Ovary (tissue), 9 donors: ENCODE measurements around the gene SAMD8. TPM values are rescaled to one million over a fixed set of nuclear protein-coding genes. Genes with fewer than 3 reads are reported as not detected.

Source experiments
- DNase-seq, 5 donors: peaks; one replicate each; pipeline ENCODE4 v3.0.0-alpha.2; 2019 to 2020
- H3K27ac ChIP-seq, 2 donors: fragments of 200-600 bp; one replicate each; pipeline versions ENCODE4 v1.5.1 to v1.8.0; 2019 to 2022
- H3K27me3 ChIP-seq: fragments of 200-600 bp; one replicate; pipeline ENCODE4 v1.8.0; 2022
- H3K36me3 ChIP-seq: fragments of 200-600 bp; sonication (generic); one replicate; pipeline ENCODE4 v1.5.1; 2019
- H3K4me1 ChIP-seq: one replicate; pipeline ENCODE4 v1.8.1; 2013; ENCODE audit warnings: mild to moderate bottlenecking, moderate library complexity; ENCODE audit not compliant: insufficient read depth
- H3K4me3 ChIP-seq: fragments of 200-600 bp; sonication (generic); one replicate; pipeline ENCODE4 v1.5.1; 2017
- H3K9me3 ChIP-seq, 2 donors: fragments of 200-600 bp in 1 of 2; sonication (generic) in 1 of 2; one replicate each; pipeline versions ENCODE4 v1.5.1 to v1.8.1; 2013 to 2019; ENCODE audit warnings: mild to moderate bottlenecking in 1 of 2, moderate library complexity in 1 of 2
- CTCF ChIP-seq, 3 donors: fragments of 450-650 bp in 2 of 3; fragments of 200-600 bp in 1 of 3; IDR thresholded peaks; one replicate each; pipeline versions ENCODE4 v1.5.1 to v1.8.0; 2016 to 2022; ENCODE audit warnings: antibody characterized with exemption in 3 of 3, mild to moderate bottlenecking in 1 of 3
- EP300 ChIP-seq: sonication (generic); formaldehyde crosslinking; IDR thresholded peaks from one replicate; pipeline ENCODE4 v1.6.1; 2017; ENCODE audit warnings: antibody characterized with exemption
- POLR2A ChIP-seq: fragments of 450-650 bp; IDR thresholded peaks from one replicate; pipeline ENCODE4 v1.6.1; 2017; ENCODE audit warnings: antibody characterized with exemption, mild to moderate bottlenecking, moderate library complexity
- WGBS, 3 donors: extraction: QIAGEN DNeasy Blood & Tissue Kit in 1 of 3; methylation state at CpG; one replicate each; pipeline versions ENCODE4 v1.1.5 to v1.1.7; 2013 to 2017; 5-methylcytosine and 5-hydroxymethylcytosine counted together
- intact Hi-C, 4 donors: fragments of 100-400 bp; cut with DNase I; formaldehyde crosslinking; loops; one replicate each; pipeline versions ENCODE4 v1.11.0 to v1.15.1; 2022 to 2023
- polyA plus RNA-seq, 2 donors: library from polyadenylated mRNA; stranded (reverse); fragments of 200-250 nt in 1 of 2; fragments of 350-450 nt in 1 of 2; fragmentation: Illumina TruSeq in 1 of 2; extraction: RNeasy Lipid Tissue Mini Kit (QIAGEN cat#74804) in 1 of 2; gene quantifications; one replicate each; pipeline ENCODE4 v1.2.3, GENCODE V29; 2013 to 2014
- total RNA-seq, 7 donors: library from RNA; depleted of rRNA in 2 of 7; stranded (reverse); fragments of >200 nt in 2 of 7; fragmentation: NEBNext Ultra II Directional in 3 of 7; extraction: Animal tissue kit (Norgen Biotek cat#: 25700) in 3 of 7; gene quantifications; one replicate each; pipeline versions ENCODE4 v1.1.0 to v1.2.4, GENCODE V29; 2016 to 2023
- donor health status: DM: no; HTN: no; CAD: no; lungs with moderate emphysema.
- donor health status: DM: no; HTN: no; CAD: no.
- donor health status: Bipolar disorder and iron deficiency.
- donor health status: DM: yes; HTN: yes; CAD: no.
- donor health status: DM: no; HTN: no; CAD: no.
- donor health status: DM: yes; HTN: yes; CAD: no.

Gene SAMD8
- total and polyA plus RNA-seq, 9 donors = 13.2 to 49.5 (median 32.0) TPM

GRCh38 chr10:75095631-75096030 is 15.8 kb upstream of the SAMD8 start:
- Histone ChIP-seq H3K4me3 (no peak overlapping the region), H3K4me1 (peaks cover 1% of the 10 kb centered on the region), H3K27ac (no peak overlapping the region), H3K36me3 (no peaks in the 10 kb centered on the region), H3K9me3 (no peaks in the 10 kb centered on the region), H3K27me3 (no peaks in the 10 kb centered on the region)
- no peak for DNase-seq
- WGBS, 3 donors = 83 to 89% (median 88%) methylated on average over 14 of the region's 14 CpGs
- intact Hi-C loops = no loop called here
- TF ChIP-seq CTCF (IDR thresholded peaks at IDR 0.05) = no peak

DNA sequence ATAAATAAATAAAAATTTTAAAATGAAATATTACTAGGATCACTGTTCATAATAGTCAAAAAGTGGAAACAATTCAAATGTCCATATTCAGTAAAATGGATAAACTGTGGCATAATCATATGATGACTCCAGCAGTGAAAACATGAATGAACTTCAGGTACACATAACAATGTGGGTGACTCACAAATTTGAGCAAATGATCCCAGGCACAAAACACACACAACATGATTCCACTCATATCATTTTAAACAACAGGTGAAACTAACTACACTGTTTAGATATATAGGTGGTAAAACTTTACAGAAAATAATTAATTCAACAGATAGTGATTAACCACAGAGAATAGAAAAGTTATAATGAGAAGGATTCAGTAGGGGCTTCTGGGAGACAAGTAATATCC is 14.7 kb upstream of the SAMD8 start:
- Histone ChIP-seq H3K4me3 (no peak overlapping the region), H3K4me1 (peaks cover 1% of the 10 kb centered on the region), H3K36me3 (no peaks in the 10 kb centered on the region), H3K27ac (no peak overlapping the region), H3K27me3 (no peaks in the 10 kb centered on the region), H3K9me3 (no peaks in the 10 kb centered on the region)
- TF ChIP-seq POLR2A (no peak), CTCF (IDR thresholded peaks at IDR 0.05) (no peak), EP300 (no peak)
- no peak for DNase-seq
- intact Hi-C loops = no loop called here

- H3K4me3 ChIP-seq = no peak overlapping the region
- no peak overlapping the region for H3K27ac ChIP-seq
- no peaks in the 10 kb centered on the region for H3K36me3 ChIP-seq
- DNase-seq = no peak
- peaks cover 1% of the 10 kb centered on the region for H3K4me1 ChIP-seq
- H3K27me3 ChIP-seq = no peaks in the 10 kb centered on the region
- H3K9me3 ChIP-seq = no peaks in the 10 kb centered on the region
- intact Hi-C loops = no loop called here
- TF ChIP-seq POLR2A (no peak), CTCF (IDR thresholded peaks at IDR 0.05) (no peak), EP300 (no peak)
- 94% methylated on average over 11 of the region's 11 CpGs for WGBS, 3 donors
Observed at GRCh38 chr10:75097666-75098285, 13.7 kb upstream of the SAMD8 start.

DNA sequence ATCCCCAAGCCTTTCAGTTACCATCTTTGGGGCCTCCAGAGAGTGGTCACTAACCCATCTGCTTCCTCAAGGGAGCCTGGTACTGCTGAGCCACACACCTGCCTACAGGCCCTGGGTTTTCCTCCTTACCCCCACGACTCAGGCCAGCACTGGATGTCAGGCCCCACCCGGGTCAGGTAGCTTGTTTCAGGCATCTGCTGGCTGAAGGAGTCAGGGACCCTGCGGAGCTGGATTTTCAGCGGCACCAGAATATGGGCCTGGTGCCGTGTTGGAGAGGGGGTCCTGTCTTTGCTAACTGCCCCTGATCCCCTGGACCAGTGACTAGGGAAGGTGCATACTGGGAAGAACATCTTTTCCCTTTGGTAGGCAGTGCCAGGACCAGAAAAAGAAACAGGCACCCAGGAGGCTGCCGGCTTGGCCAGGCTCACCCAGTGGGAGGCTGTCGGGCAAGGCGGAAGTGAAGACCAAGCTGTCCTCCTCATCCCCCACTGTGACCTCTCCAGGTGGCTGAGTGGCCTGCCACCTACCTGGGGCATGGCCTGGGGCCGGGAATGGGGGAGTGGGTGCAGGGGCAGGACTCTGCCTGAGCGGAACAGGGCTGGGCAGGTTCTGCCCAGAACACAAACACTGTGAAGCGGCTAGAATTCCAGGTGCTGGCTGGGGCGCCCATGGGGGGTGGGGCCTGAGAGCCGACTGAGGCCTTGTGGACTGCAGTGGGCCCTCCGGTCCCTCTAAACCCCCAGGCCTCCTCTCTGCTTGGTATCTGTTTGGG is 12.4 kb upstream of the SAMD8 start:
- Histone ChIP-seq H3K27ac (no peak overlapping the region), H3K27me3 (no peaks in the 10 kb centered on the region), H3K36me3 (no peaks in the 10 kb centered on the region), H3K4me3 (no peak overlapping the region), H3K9me3 (no peaks in the 10 kb centered on the region), H3K4me1 (peaks cover 1% of the 10 kb centered on the region)
- no peak for DNase-seq
- TF ChIP-seq POLR2A (no peak), EP300 (no peak), CTCF (IDR thresholded peaks at IDR 0.05) (no peak)
- intact Hi-C loops = no loop called here
- 87 to 93% (median 87%) methylated on average over 11 to 14 of the region's 14 CpGs for WGBS, 3 donors
